ENCODE measurements around the gene MGARP.
"Not testable (repeated sequence)": the region's sequence is repeated elsewhere in the genome, so short reads cannot be mapped to it uniquely, and the experiment has no call there.

GRCh38 chr4:139313414-139313813, 33.4 kb upstream of the MGARP start:
- not testable (repeated sequence) for TF ChIP-seq CTCF, EZH2phosphoT487 (IDR thresholded peaks at IDR 0.05)

Data from neural progenitor cell (in vitro differentiated cells).